A549 (cell line): ENCODE measurements around the gene SLC6A19. TPM values are rescaled to one million over a fixed set of nuclear protein-coding genes. Genes with fewer than 3 reads are reported as not detected.
A peak's percentile ranks its signal among the peaks of the same experiment; 100 is the strongest.

Source experiments
- ATAC-seq, 2 experiments: fragments of 200-7000 bp in 1 of 2; fragments of >200 bp in 1 of 2; cut with Nextera tagmentation in 1 of 2; cut with Tn5 transposase in 1 of 2; 3 replicates each; pipeline versions ENCODE4 v1.8.0 to v1.9.1; 2018 to 2020; ENCODE audit warnings: mild to moderate bottlenecking in 1 of 2, moderate library complexity in 1 of 2
- CTCF ChIA-PET: fragments of 300-600 bp; sonication (Branson Sonifier 250); formaldehyde crosslinking; extraction: SDS; loops from one replicate; lab custom pipeline; 2021; ENCODE audit warnings: antibody characterized with exemption, inconsistent platforms; lab: Yijun Ruan, JAX
- POLR2A ChIA-PET: fragments of 350-600 bp; formaldehyde crosslinking; extraction: SDS; loops from one replicate; lab custom pipeline; 2021; ENCODE audit warnings: antibody characterized with exemption, inconsistent platforms; lab: Yijun Ruan, JAX
- DNase-seq, 2 experiments: peaks; one replicate each; pipeline versions ENCODE4 v3.0.0 to v3.0.0-alpha.2; 2011 to 2016; ENCODE audit warnings: low read depth in 1 of 2, low spot score in 1 of 2
- FAIRE-seq: peaks from 2 replicates; lab custom pipeline; 2011; peaks lifted over from hg19 to GRCh38; lab: Jason Lieb, UNC
- H3K27ac ChIP-seq, 2 experiments: fragments of >200 bp; sonication (Bioruptor Twin); formaldehyde crosslinking; 3 replicates each; pipeline ENCODE4 v1.5.1; 2016 to 2017
- H3K4me1 ChIP-seq: fragments of >200 bp; sonication (Bioruptor Twin); formaldehyde crosslinking; 3 replicates; pipeline ENCODE4 v1.6.1; 2016
- H3K4me2 ChIP-seq: fragments of >200 bp; sonication (Bioruptor Twin); formaldehyde crosslinking; 3 replicates; pipeline ENCODE4 v1.6.1; 2016
- H3K4me3 ChIP-seq: fragments of >200 bp; sonication (Bioruptor Twin); formaldehyde crosslinking; 3 replicates; pipeline ENCODE4 v1.5.1; 2016
- H3K9me3 ChIP-seq: fragments of >200 bp; sonication (Bioruptor Twin); formaldehyde crosslinking; 3 replicates; pipeline ENCODE4 v1.6.1; 2016
- CBX8 ChIP-seq: fragments of 200-600 bp; sonication (generic); IDR thresholded peaks from 2 replicates; pipeline ENCODE4 v1.6.1; 2016
- EHMT2 ChIP-seq: fragments of 200-600 bp; sonication (generic); IDR thresholded peaks from 2 replicates; pipeline ENCODE4 v1.6.1; 2016; ENCODE audit warnings: antibody characterized with exemption, low read depth, mild to moderate bottlenecking, moderate library complexity
- ESRRA ChIP-seq: fragments of 150-350 bp; IDR thresholded peaks from 2 replicates; pipeline ENCODE4 v1.6.1; 2014; ENCODE audit warnings: mild to moderate bottlenecking, low read length, borderline replicate concordance
- FOSB ChIP-seq: fragments of 250-450 bp; sonication (Bioruptor Pico); IDR thresholded peaks from 2 replicates; pipeline ENCODE4 v1.5.0; 2020; ENCODE audit warnings: mild to moderate bottlenecking, moderate library complexity
- FOSL2 ChIP-seq, 2 experiments: fragments of 450-650 bp in 1 of 2; fragments of >200 bp in 1 of 2; sonication (Bioruptor Twin) in 1 of 2; formaldehyde crosslinking; IDR thresholded peaks; 2 replicates each; pipeline versions ENCODE4 v1.5.0 to v1.6.1; 2016 to 2020; ENCODE audit warnings: mild to moderate bottlenecking in 1 of 2, moderate library complexity in 1 of 2
- GATA3 ChIP-seq: IDR thresholded peaks from 2 replicates; pipeline ENCODE4 v1.6.1; 2012; ENCODE audit warnings: borderline replicate concordance
- HDAC2 ChIP-seq: fragments of 200-600 bp; sonication (generic); IDR thresholded peaks from 2 replicates; pipeline ENCODE4 v1.6.1; 2016
- HOXA7 ChIP-seq: fragments of 250-450 bp; sonication (Bioruptor Pico); IDR thresholded peaks from 2 replicates; pipeline ENCODE4 v1.5.0; 2020; ENCODE audit warnings: mild to moderate bottlenecking, moderate library complexity
- HOXB13 ChIP-seq: fragments of 250-450 bp; sonication (Bioruptor Pico); IDR thresholded peaks from 2 replicates; pipeline ENCODE4 v1.5.0; 2020; ENCODE audit warnings: low read depth, mild to moderate bottlenecking, moderate library complexity
- KDM1A ChIP-seq: fragments of 200-600 bp; sonication (generic); IDR thresholded peaks from 2 replicates; pipeline ENCODE4 v1.6.1; 2016; ENCODE audit warnings: low read depth, mild to moderate bottlenecking
- KDM5A ChIP-seq: fragments of 200-600 bp; sonication (generic); IDR thresholded peaks from 2 replicates; pipeline ENCODE4 v1.6.1; 2016; ENCODE audit warnings: antibody characterized with exemption, mild to moderate bottlenecking
- MAFK ChIP-seq: fragments of 450-650 bp; IDR thresholded peaks from 2 replicates; pipeline ENCODE4 v1.6.1; 2014; ENCODE audit not compliant: partially characterized antibody
- MYC ChIP-seq: IDR thresholded peaks from 2 replicates; pipeline ENCODE4 v1.6.1; 2012; ENCODE audit warnings: mild to moderate bottlenecking, inconsistent platforms, low read length, improper control_type of control experiment, borderline replicate concordance
- PHF8 ChIP-seq: fragments of 200-600 bp; sonication (generic); IDR thresholded peaks from 2 replicates; pipeline ENCODE4 v1.6.1; 2016; ENCODE audit warnings: low read depth, mild to moderate bottlenecking, antibody characterized with exemption, moderate library complexity, borderline replicate concordance
- SREBF2 ChIP-seq: fragments of 450-650 bp; IDR thresholded peaks from 2 replicates; pipeline ENCODE4 v1.6.1; 2014; ENCODE audit warnings: mild to moderate bottlenecking, moderate library complexity
- TP53 ChIP-seq: fragments of 250-450 bp; sonication (Bioruptor Pico); IDR thresholded peaks from 2 replicates; pipeline ENCODE4 v1.5.0; 2021; ENCODE audit warnings: mild to moderate bottlenecking, moderate library complexity
- ZFP36 ChIP-seq: fragments of 450-650 bp; IDR thresholded peaks from 2 replicates; pipeline ENCODE4 v1.6.1; 2014; ENCODE audit warnings: borderline replicate concordance; ENCODE audit not compliant: partially characterized antibody
- ZNF302 ChIP-seq: fragments of 250-450 bp; sonication (Bioruptor Pico); IDR thresholded peaks from 2 replicates; pipeline ENCODE4 v1.9.0; 2021; ENCODE audit warnings: inconsistent platforms, mild to moderate bottlenecking, moderate library complexity
- ZSCAN20 ChIP-seq: fragments of 250-450 bp; sonication (Bioruptor Pico); IDR thresholded peaks from 2 replicates; pipeline ENCODE4 v1.8.0; 2022; ENCODE audit warnings: mild to moderate bottlenecking, moderate library complexity
- WGBS: methylation state at CpG from one replicate; pipeline ENCODE4 v1.1.6; 2017; ENCODE audit errors: missing lambda C conversion rate; 5-methylcytosine and 5-hydroxymethylcytosine counted together
- polyA plus RNA-seq, 4 experiments: library from polyadenylated mRNA; depleted of rRNA in 3 of 4; stranded (reverse); fragments of >200 nt; fragmentation: RNase III in 1 of 4; extraction: RNeasy Plus Mini Kit Qiagen cat#74134 plus additional on column Dnase treatment in 1 of 4; gene quantifications; 2 replicates in 3 of 4; 3 replicates in 1 of 4; pipeline ENCODE4 v1.2.3, GENCODE V29; 2011 to 2017
- TF ChIP-seq, protein P1 (sequence below): IDR thresholded peaks from 2 replicates; pipeline ENCODE4 v1.6.1; 2012; ENCODE audit warnings: low read depth, borderline replicate concordance
- TF ChIP-seq, protein P2 (sequence below): IDR thresholded peaks from 2 replicates; pipeline ENCODE4 v1.6.1; 2012

SLC6A19 gene
- polyA plus RNA-seq, 2 of the 4 experiments (the other 2 are of a cell fraction): 0.01 TPM; not detected in 1

DNA sequence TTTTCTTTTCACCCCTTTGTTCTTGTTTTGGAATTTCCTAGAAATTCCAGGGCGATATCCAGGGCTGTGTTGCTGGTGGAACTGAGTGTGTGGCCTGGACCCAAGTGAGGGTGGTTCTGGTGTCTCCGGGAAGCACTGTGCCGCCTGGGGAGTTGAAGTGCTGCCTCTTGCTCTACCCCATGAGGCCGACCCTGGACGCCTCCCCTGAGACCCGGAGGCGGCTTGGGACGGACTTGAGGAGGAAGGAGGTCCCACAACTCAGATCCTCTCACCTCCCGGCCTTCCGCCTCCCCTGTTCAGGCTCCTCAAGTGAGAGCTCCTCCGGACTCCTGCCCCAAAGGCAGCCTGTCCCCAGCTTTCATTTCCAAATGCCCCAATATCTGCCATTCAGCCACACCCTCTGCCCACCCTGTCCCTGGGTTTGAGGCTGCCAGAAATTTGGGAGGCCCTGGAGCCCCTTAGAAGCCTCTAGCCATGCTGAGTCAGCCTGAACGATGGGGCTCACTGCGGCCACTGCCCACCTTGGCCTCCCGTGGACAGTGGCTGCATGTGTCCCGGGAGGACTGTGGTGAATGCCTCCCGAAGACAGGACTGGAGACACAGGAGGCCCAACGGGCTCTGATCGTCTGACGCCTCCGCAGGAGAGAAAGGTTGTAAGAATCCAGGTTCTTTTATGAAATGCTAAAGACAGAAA lies 42.6 kb upstream of the SLC6A19 start:
- Histone ChIP-seq H3K9me3 (no peaks in the 10 kb centered on the region), H3K27ac (no peak overlapping the region), H3K4me2 (no peak overlapping the region), H3K4me3 (no peak overlapping the region)
- CTCF ChIA-PET: interaction anchor here (0.7 kb wide), 1 partner anchor 9 kb away, joined by 3 read pairs; no protein-coding TSS in a partner anchor
- FAIRE-seq: no peak
- WGBS: 74% methylated on average over 17 of the region's 20 CpGs
- ATAC-seq: no peak
- POLR2A ChIA-PET: no interaction called here
- peak; percentile 2 for TF ChIP-seq MAFK
- no peak for TF ChIP-seq HOXA7 (CRISPR knock-in tag)
- TF ChIP-seq, all 56 proteins: peak for 1
- no peak for DNase-seq
- H3K4me1 ChIP-seq: peaks cover 20% of the 10 kb centered on the region; the same call in 2 of the 3 replicates

DNA sequence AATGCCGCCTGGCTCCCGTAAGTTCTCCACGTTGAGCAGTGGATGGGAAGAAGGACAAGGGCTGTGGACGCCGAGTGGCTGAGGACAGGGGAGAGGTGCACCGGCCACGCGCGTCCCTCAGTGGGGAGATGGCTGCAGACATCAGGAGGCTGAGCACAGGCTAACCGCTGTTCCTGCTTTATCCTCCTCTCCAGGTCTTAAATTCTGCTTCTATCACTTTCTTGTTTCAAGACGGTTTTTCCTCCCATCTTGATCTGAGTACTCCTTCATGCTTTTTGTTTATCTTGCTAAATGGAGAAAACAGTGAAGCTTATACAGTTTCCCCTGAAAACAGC lies 42.1 kb upstream of the SLC6A19 start:
- FAIRE-seq (no peak), ATAC-seq (no peak), DNase-seq (no peak)
- WGBS: 83% methylated on average over 11 of the region's 11 CpGs
- H3K4me3 ChIP-seq: no peak overlapping the region
- H3K27ac ChIP-seq: no peak overlapping the region
- H3K9me3 ChIP-seq: no peaks in the 10 kb centered on the region
- H3K4me2 ChIP-seq: no peak overlapping the region
- CTCF ChIA-PET: no interaction called here
- POLR2A ChIA-PET: no interaction called here
- peaks cover 20% of the 10 kb centered on the region; the same call in 2 of the 3 replicates for H3K4me1 ChIP-seq
- TF ChIP-seq HDAC2 (no peak), GATA3 (no peak), ZNF302 (CRISPR knock-in tag) (no peak), FOSB (CRISPR knock-in tag) (no peak), CBX8 (no peak), SREBF2 (no peak), KDM5A (no peak), KDM1A (no peak), ZFP36 (no peak), ESRRA (no peak)
- TF ChIP-seq, protein P1, sequence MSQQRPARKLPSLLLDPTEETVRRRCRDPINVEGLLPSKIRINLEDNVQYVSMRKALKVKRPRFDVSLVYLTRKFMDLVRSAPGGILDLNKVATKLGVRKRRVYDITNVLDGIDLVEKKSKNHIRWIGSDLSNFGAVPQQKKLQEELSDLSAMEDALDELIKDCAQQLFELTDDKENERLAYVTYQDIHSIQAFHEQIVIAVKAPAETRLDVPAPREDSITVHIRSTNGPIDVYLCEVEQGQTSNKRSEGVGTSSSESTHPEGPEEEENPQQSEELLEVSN: no peak
- TF ChIP-seq, protein P2, sequence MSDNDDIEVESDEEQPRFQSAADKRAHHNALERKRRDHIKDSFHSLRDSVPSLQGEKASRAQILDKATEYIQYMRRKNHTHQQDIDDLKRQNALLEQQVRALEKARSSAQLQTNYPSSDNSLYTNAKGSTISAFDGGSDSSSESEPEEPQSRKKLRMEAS: no peak
- TF ChIP-seq, all 56 proteins: peak for 0

DNA sequence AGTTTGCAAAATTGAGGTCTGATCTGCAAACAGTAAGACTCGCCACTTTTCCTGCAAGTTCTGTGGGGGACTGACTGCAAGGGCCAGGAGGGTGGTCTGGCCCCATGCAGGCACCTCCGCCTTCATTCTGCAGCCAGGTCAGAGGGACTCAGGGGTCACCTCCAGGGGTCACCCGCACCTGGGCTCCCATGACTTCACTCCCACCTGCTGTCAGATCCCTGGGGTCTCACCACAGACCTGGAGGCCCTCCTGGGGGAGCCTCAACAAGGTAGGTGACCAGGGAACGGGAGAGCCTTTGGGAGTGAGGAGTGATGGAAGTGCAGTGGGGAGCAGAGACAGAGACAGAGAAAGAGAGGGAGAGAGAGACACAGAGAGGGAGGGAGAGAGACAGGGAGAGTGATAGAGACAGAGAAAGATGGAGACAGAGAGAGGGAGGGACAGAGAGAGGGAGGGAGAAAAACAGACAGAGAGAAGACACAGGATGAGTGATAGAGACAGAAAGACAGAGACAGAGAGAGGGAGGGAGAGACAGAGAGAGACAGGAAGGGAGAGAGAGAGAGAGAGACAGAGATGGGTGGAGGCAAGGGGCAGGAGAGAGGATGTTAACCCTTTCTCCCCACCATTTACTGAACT lies 41.5 kb upstream of the SLC6A19 start:
- CTCF ChIA-PET: interaction anchor here (3.8 kb wide), 1 partner anchor 238 kb away, joined by 22 read pairs; no protein-coding TSS in a partner anchor
- H3K27ac ChIP-seq: no peak overlapping the region
- no peak for FAIRE-seq
- H3K4me2 ChIP-seq: no peak overlapping the region
- no peaks in the 10 kb centered on the region for H3K9me3 ChIP-seq
- TF ChIP-seq PHF8 (no peak), EHMT2 (no peak), ZSCAN20 (CRISPR knock-in tag) (no peak), ESRRA (no peak), HOXB13 (CRISPR knock-in tag) (no peak), FOSL2 (IDR thresholded peaks at IDR 0.05) (no peak), FOSL2 (CRISPR knock-in tag; IDR thresholded peaks at IDR 0.05) (no peak), TP53 (CRISPR knock-in tag) (no peak), MYC (no peak)
- TF ChIP-seq, all 56 proteins: peak for 0
- Histone ChIP-seq H3K4me3 (no peak overlapping the region), H3K4me1 (peaks cover 20% of the 10 kb centered on the region; the same call in 2 of the 3 replicates)
- DNase-seq (no peak), ATAC-seq (no peak)
- WGBS: 61% methylated on average over 3 of the region's 4 CpGs
- POLR2A ChIA-PET: no interaction called here
